ENCODE measurements around the gene AP3S2. TPM values are rescaled to one million over a fixed set of nuclear protein-coding genes. Genes with fewer than 3 reads are reported as not detected.

Gene AP3S2
- total and polyA plus RNA-seq, 2 of the 8 experiments (the other 6 are each of a cell fraction or from before 2014, with no cell fraction given): 19.2 to 45.4 TPM

DNA sequence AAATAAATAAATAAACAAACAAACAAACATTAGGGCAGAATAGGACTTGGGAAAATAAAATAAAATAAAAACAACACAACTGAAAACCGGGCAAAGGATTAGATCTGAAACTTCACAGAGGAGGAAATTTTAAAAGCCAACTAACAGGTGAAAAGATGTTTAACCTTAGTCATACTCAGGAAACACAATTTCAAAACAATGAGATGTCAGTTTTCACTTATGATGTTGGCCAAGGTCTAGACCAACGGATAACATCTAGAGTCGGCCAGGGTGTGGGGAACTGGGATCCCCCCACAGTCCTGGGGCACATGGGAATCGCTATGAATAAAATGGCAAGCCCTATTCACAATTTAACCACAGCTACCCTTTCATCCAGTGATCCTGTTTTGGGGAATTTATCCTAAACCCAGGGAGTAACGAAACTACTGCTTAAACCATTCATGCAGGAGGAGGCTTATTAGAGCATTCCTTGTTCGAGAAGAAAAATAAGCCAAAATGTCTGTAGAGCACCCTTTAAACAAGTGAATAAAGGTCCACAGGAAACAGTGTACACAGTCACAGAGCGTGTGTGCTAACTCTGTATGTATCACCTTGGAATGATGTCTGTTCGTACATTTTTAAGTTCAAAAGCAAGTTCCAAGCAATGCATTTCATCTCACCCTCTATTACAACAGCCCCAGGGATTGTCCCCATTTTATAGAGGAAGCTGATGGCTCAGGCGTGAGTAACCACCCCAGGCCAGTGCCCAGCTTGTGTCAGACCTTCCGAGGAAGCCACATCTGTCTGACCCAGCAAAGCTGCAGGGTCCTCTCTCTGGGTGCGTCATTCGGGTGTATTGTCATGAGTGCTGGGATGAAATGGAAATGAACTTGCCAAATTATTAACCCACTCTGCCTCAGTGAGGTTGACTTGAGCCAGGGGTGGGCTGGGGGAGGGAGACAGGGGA, 72.9 kb downstream of the AP3S2 start (continued):
- TF ChIP-seq, protein P1, sequence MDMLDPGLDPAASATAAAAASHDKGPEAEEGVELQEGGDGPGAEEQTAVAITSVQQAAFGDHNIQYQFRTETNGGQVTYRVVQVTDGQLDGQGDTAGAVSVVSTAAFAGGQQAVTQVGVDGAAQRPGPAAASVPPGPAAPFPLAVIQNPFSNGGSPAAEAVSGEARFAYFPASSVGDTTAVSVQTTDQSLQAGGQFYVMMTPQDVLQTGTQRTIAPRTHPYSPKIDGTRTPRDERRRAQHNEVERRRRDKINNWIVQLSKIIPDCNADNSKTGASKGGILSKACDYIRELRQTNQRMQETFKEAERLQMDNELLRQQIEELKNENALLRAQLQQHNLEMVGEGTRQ (IDR thresholded peaks at IDR 0.05; ENCODE audit: low read length): no peak
- TF ChIP-seq EP300 (IDR thresholded peaks at IDR 0.05; ENCODE audit: borderline replicate concordance in 1 of 2, low read depth in 2 of 2, low read length in 2 of 2) (no peak), SIRT6 (IDR thresholded peaks at IDR 0.05; ENCODE audit: low read length) (no peak), EZH2 (IDR thresholded peaks at IDR 0.05; ENCODE audit: low read depth, low read length, severe bottlenecking) (no peak), SIN3A (conservative IDR thresholded peaks at IDR 0.05 in 1 of 2, IDR thresholded peaks at IDR 0.05 in 1 of 2; ENCODE audit: low read depth in 1 of 2, low read length in 2 of 2) (no peak), TEAD4 (IDR thresholded peaks at IDR 0.05; ENCODE audit: low read depth, low read length) (no peak), FOSL1 (IDR thresholded peaks at IDR 0.05; ENCODE audit: insufficient read depth, low read depth, low read length) (no peak)
